Measurements from ENCODE around the gene REEP3.

REEP3 gene

GRCh38 chr10:63671317-63671937, 150.2 kb downstream of the REEP3 start:
- DNase-seq: no peak

- no peak for DNase-seq
Observed at GRCh38 chr10:63672491-63672890, 151.3 kb downstream of the REEP3 start.

GRCh38 chr10:63673246-63673645, 152.0 kb downstream of the REEP3 start:
- no peak for DNase-seq

- no peak for DNase-seq
Observed at GRCh38 chr10:63673846-63674245, 152.6 kb downstream of the REEP3 start.

Measured in suppressor macrophage treated with lipopolysaccharide for 4 hours (primary cell).